GM12878 (cell line): ENCODE measurements around the gene FBXO17. TPM values are rescaled to one million over a fixed set of nuclear protein-coding genes. Genes with fewer than 3 reads are reported as not detected.

Experiments
- ATAC-seq: fragments of 200-7000 bp; cut with Tn5 transposase; 3 replicates; pipeline ENCODE4 v1.9.1; 2020; ENCODE audit warnings: mild to moderate bottlenecking, moderate library complexity
- BruUV-seq: library from RNA; stranded (reverse); fragments of 400-500 nt; replicated peaks from 2 replicates; lab custom pipeline; 2021; lab: Mats Ljungman, UMichigan
- CTCF ChIA-PET: fragments of 300-600 bp; sonication (Branson Sonifier 250); formaldehyde crosslinking; extraction: SDS; loops from one replicate; lab custom pipeline; 2021; ENCODE audit warnings: inconsistent platforms; lab: Yijun Ruan, JAX
- POLR2A ChIA-PET: fragments of 350-600 bp; formaldehyde crosslinking; extraction: SDS; loops from one replicate; lab custom pipeline; 2021; ENCODE audit warnings: inconsistent platforms; lab: Charles Lee
- RAD21 ChIA-PET: fragments of 300-600 bp; sonication (Branson Sonifier 250); formaldehyde crosslinking; loops from one replicate; lab custom pipeline; 2023; ENCODE audit warnings: antibody characterized with exemption; ENCODE audit not compliant: unreplicated experiment; lab: Charles Lee
- SMC1A ChIA-PET: fragments of 300-600 bp; sonication (Branson Sonifier 250); formaldehyde crosslinking; loops from one replicate; lab custom pipeline; 2023; ENCODE audit not compliant: unreplicated experiment, uncharacterized antibody; lab: Charles Lee
- DNase-seq: peaks from one replicate; pipeline ENCODE4 v3.0.0-alpha.2; 2011; ENCODE audit warnings: low read depth, low spot score
- FAIRE-seq: peaks from 3 replicates; lab custom pipeline; 2011; peaks lifted over from hg19 to GRCh38; lab: Jason Lieb, UNC
- H2AFZ ChIP-seq: 2 replicates; pipeline ENCODE4 v1.6.0; 2011; ENCODE audit warnings: low read depth, low read length, control low read depth; ENCODE audit not compliant: control insufficient read depth
- H3K27ac ChIP-seq: 2 replicates; pipeline ENCODE4 v1.5.1; 2011; ENCODE audit warnings: control low read depth; ENCODE audit not compliant: control insufficient read depth, insufficient read depth
- H3K27me3 ChIP-seq, 2 experiments: replicated peaks in 1 of 2; 2 replicates each; pipeline versions ENCODE4 v1.6.0 to v1.6.1; 2011; ENCODE audit warnings: low read length in 1 of 2; ENCODE audit not compliant: control insufficient read depth in 2 of 2, insufficient read depth in 2 of 2
- H3K36me3 ChIP-seq, 2 experiments: 2 replicates each; pipeline ENCODE4 v1.5.1; 2011; ENCODE audit warnings: low read length in 1 of 2; ENCODE audit not compliant: control insufficient read depth in 2 of 2, insufficient read depth in 2 of 2
- H3K4me1 ChIP-seq: 2 replicates; pipeline ENCODE4 v1.6.1; 2011; ENCODE audit warnings: mild to moderate bottlenecking, low read length, moderate library complexity, mixed read lengths; ENCODE audit not compliant: control insufficient read depth, insufficient read depth
- H3K4me2 ChIP-seq: 2 replicates; pipeline ENCODE4 v1.6.0; 2011; ENCODE audit warnings: control low read depth; ENCODE audit not compliant: control insufficient read depth, insufficient read depth
- H3K4me3 ChIP-seq: fragments of 200-600 bp; sonication (generic); 2 replicates; pipeline ENCODE4 v1.5.1; 2016
- H3K79me2 ChIP-seq: 2 replicates; pipeline ENCODE4 v1.6.0; 2011; ENCODE audit warnings: low read length; ENCODE audit not compliant: control insufficient read depth, insufficient read depth
- H3K9ac ChIP-seq: 2 replicates; pipeline ENCODE4 v1.8.0; 2011; ENCODE audit warnings: low read length, control low read depth, mixed read lengths; ENCODE audit not compliant: control insufficient read depth, insufficient read depth
- H3K9me3 ChIP-seq: replicated peaks from 3 replicates; pipeline ENCODE4 v1.5.1; 2011; ENCODE audit warnings: mild to moderate bottlenecking, low read length; ENCODE audit not compliant: control insufficient read depth, insufficient read depth
- H4K20me1 ChIP-seq: 2 replicates; pipeline ENCODE4 v1.6.0; 2011; ENCODE audit not compliant: control insufficient read depth, insufficient read depth
- ASH2L ChIP-seq: fragments of 300-600, 200-600 bp; sonication (generic); IDR thresholded peaks from 2 replicates; pipeline ENCODE4 v1.6.1; 2017; ENCODE audit warnings: low read depth, mild to moderate bottlenecking, borderline replicate concordance
- CHD2 ChIP-seq: IDR thresholded peaks from 2 replicates; pipeline ENCODE4 v1.6.1; 2011; ENCODE audit warnings: low read depth, low read length, improper control_type of control experiment, borderline replicate concordance
- CHD4 ChIP-seq: fragments of 200-600 bp; sonication (generic); IDR thresholded peaks from 2 replicates; pipeline ENCODE4 v1.6.1; 2016; ENCODE audit warnings: mild to moderate bottlenecking
- EGR1 ChIP-seq, 2 experiments: IDR thresholded peaks; 1 replicate in 1 of 2; 2 replicates in 1 of 2; pipeline ENCODE4 v1.6.1; 2011 to 2012; ENCODE audit warnings: low read depth in 2 of 2, low read length in 2 of 2, borderline replicate concordance in 1 of 2, mild to moderate bottlenecking in 1 of 2, moderate library complexity in 1 of 2
- FOS ChIP-seq: IDR thresholded peaks from 3 replicates; pipeline ENCODE4 v1.6.1; 2011; ENCODE audit warnings: borderline replicate concordance; ENCODE audit not compliant: insufficient read length; ENCODE audit errors: extremely low read depth
- MAX ChIP-seq: IDR thresholded peaks from 2 replicates; pipeline ENCODE4 v1.6.1; 2012; ENCODE audit warnings: low read depth, low read length, improper control_type of control experiment
- MYB ChIP-seq: fragments of 150-350 bp; IDR thresholded peaks from 2 replicates; pipeline ENCODE4 v1.6.1; 2014; ENCODE audit warnings: mild to moderate bottlenecking, low read depth, low read length, borderline replicate concordance
- MYC ChIP-seq: IDR thresholded peaks from 2 replicates; pipeline ENCODE4 v1.6.1; 2011; ENCODE audit warnings: mild to moderate bottlenecking, low read length, moderate library complexity, inconsistent platforms; ENCODE audit not compliant: insufficient read depth, insufficient replicate concordance, insufficient read length, severe bottlenecking
- NBN ChIP-seq: fragments of 450-650 bp; IDR thresholded peaks from 2 replicates; pipeline ENCODE4 v1.6.1; 2016
- NFIC ChIP-seq: IDR thresholded peaks from 2 replicates; pipeline ENCODE4 v1.6.1; 2012; ENCODE audit warnings: low read depth, mild to moderate bottlenecking, inconsistent platforms, low read length, moderate library complexity
- NFXL1 ChIP-seq: fragments of 450-650 bp; IDR thresholded peaks from 2 replicates; pipeline ENCODE4 v1.6.1; 2017; ENCODE audit warnings: antibody characterized with exemption, mild to moderate bottlenecking, borderline replicate concordance
- RUNX3 ChIP-seq: IDR thresholded peaks from 2 replicates; pipeline ENCODE4 v1.6.1; 2012; ENCODE audit warnings: low read length, inconsistent platforms
- SMAD5 ChIP-seq: IDR thresholded peaks from 2 replicates; pipeline ENCODE4 v1.6.1; 2016; ENCODE audit warnings: antibody characterized with exemption, low read depth
- WGBS: methylation state at CpG from one replicate; pipeline ENCODE4 v1.1.6; 2016; ENCODE audit warnings: low lambda C conversion rate; ENCODE audit not compliant: insufficient replicate concordance, insufficient coverage; ENCODE audit errors: missing lambda C conversion rate; 5-methylcytosine and 5-hydroxymethylcytosine counted together
- in situ Hi-C: fragments of 300-500 bp; cut with MboI; formaldehyde crosslinking; loops from 9 replicates; pipeline ENCODE4 v1.14.3; 2018; ENCODE audit warnings: mixed read lengths
- intact Hi-C: fragments of 100-400 bp; cut with micrococcal nuclease; formaldehyde crosslinking; loops from one replicate; pipeline ENCODE4 v1.14.2; 2022; ENCODE audit not compliant: unreplicated experiment
- polyA plus RNA-seq, 11 experiments: library from polyadenylated mRNA; depleted of rRNA in 4 of 11; unstranded in 6 of 11; stranded (reverse) in 5 of 11; fragments of >200 nt; fragmentation: Nextera tagmentation in 4 of 11; fragmentation: Illumina TruSeq in 1 of 11; extraction: Ambion mirVana in 4 of 11; extraction: Trizol in 1 of 11; gene quantifications; 1 replicate in 1 of 11; 2 replicates in 10 of 11; pipeline versions ENCODE4 v1.2.1 to v1.2.3, GENCODE V29; 2011 to 2016; ENCODE audit warnings: inconsistent platforms in 2 of 11, missing spikeins in 2 of 11, low read depth in 1 of 11
- total RNA-seq, 4 experiments: library from RNA; depleted of rRNA in 3 of 4; stranded (reverse); fragments of >200 nt in 3 of 4; fragmentation: Illumina TruSeq in 1 of 4; extraction: Trizol in 1 of 4; gene quantifications; 2 replicates each; pipeline versions ENCODE4 v1.2.1 to v1.2.3, GENCODE V29; 2013 to 2021
- TF ChIP-seq, protein P1 (sequence below): fragments of 450-650 bp; IDR thresholded peaks from 2 replicates; pipeline ENCODE4 v1.6.1; 2016; ENCODE audit warnings: mild to moderate bottlenecking, moderate library complexity, borderline replicate concordance
- TF ChIP-seq, protein P2 (sequence below): fragments of 150-350 bp; IDR thresholded peaks from 2 replicates; pipeline ENCODE4 v1.6.1; 2014; ENCODE audit warnings: mild to moderate bottlenecking, low read depth, low read length

The FBXO17 gene
- total and polyA plus RNA-seq, 10 of the 15 experiments (the other 5 are each of a cell fraction or from before 2014, with no cell fraction given) = 2.2 to 11.1 (median 5.3) TPM

GRCh38 chr19:38977445-38978325 is 2.1 kb upstream of the FBXO17 start:
- ChIA-PET SMC1A (interaction anchor here (0.6 to 4.2 kb wide), 13 partner anchors 10 to 555 kb away, joined by 3 to 20 read pairs (median 6); no protein-coding TSS in a partner anchor), CTCF (interaction anchor here (0.6 to 4.0 kb wide), 24 partner anchors 10 to 1458 kb away, joined by 3 to 28 read pairs (median 4); partner anchors contain the start of genes MRPS12 and SARS2), RAD21 (interaction anchor here (0.6 to 3.9 kb wide), 7 partner anchors 9 to 176 kb away, joined by 3 to 27 read pairs (median 4); partner anchors contain the start of gene FBXO27), POLR2A (interaction anchor here (0.6 to 2.6 kb wide), 8 partner anchors 11 to 52 kb away, joined by 3 to 15 read pairs (median 4); no protein-coding TSS in a partner anchor)
- FAIRE-seq = peak; percentile 99
- H3K9ac ChIP-seq = no peak overlapping the region; the same call in 1 of the 2 replicates
- no TSS peak for BruUV-seq
- peak overlapping the region; percentile 78 for H3K27ac ChIP-seq
- intact Hi-C loops = loop anchor here (1.0 to 10.0 kb wide), 3 partner anchors 29 to 427 kb away; partner anchors contain the start of gene ZFP36
- in situ Hi-C loops = no loop called here
- H3K79me2 ChIP-seq = no peaks in the 10 kb centered on the region
- no peak overlapping the region for H3K4me3 ChIP-seq
- H3K4me2 ChIP-seq = peak overlapping the region; percentile 11
- H4K20me1 ChIP-seq = no peaks in the 10 kb centered on the region
- DNase-seq = peak; percentile 80
- H3K9me3 ChIP-seq = peaks cover 2% of the 10 kb centered on the region; the same call in 2 of the 3 replicates
- no peaks in the 10 kb centered on the region for H3K36me3 ChIP-seq
- peak; percentile 93 for ATAC-seq
- H3K4me1 ChIP-seq = peaks cover 21% of the 10 kb centered on the region
- no peak overlapping the region; the same call in 1 of the 2 replicates for H2AFZ ChIP-seq
- H3K27me3 ChIP-seq = peaks cover 0 to 3% of the 10 kb centered on the region in 2 experiments; a peak in 2 of 4 replicates
- WGBS = 13% methylated on average over 15 of the region's 15 CpGs
- TF ChIP-seq FOS (no peak), NFIC (peak; percentile 94), RUNX3 (peak; percentile 94), CHD4 (no peak), EGR1 (IDR thresholded peaks at IDR 0.05; ENCODE audit: borderline replicate concordance in 1 of 2, low read depth in 2 of 2, low read length in 2 of 2) (peak in 1 of 2 experiments; percentile 37; a peak in 1 of 3 replicates), ASH2L (no peak), MYC (no peak), NBN (peak; percentile 67; the same call in 1 of the 2 replicates), MYB (no peak), CHD2 (no peak), MAX (no peak), SMAD5 (no peak), NFXL1 (no peak)
- TF ChIP-seq, protein P1, sequence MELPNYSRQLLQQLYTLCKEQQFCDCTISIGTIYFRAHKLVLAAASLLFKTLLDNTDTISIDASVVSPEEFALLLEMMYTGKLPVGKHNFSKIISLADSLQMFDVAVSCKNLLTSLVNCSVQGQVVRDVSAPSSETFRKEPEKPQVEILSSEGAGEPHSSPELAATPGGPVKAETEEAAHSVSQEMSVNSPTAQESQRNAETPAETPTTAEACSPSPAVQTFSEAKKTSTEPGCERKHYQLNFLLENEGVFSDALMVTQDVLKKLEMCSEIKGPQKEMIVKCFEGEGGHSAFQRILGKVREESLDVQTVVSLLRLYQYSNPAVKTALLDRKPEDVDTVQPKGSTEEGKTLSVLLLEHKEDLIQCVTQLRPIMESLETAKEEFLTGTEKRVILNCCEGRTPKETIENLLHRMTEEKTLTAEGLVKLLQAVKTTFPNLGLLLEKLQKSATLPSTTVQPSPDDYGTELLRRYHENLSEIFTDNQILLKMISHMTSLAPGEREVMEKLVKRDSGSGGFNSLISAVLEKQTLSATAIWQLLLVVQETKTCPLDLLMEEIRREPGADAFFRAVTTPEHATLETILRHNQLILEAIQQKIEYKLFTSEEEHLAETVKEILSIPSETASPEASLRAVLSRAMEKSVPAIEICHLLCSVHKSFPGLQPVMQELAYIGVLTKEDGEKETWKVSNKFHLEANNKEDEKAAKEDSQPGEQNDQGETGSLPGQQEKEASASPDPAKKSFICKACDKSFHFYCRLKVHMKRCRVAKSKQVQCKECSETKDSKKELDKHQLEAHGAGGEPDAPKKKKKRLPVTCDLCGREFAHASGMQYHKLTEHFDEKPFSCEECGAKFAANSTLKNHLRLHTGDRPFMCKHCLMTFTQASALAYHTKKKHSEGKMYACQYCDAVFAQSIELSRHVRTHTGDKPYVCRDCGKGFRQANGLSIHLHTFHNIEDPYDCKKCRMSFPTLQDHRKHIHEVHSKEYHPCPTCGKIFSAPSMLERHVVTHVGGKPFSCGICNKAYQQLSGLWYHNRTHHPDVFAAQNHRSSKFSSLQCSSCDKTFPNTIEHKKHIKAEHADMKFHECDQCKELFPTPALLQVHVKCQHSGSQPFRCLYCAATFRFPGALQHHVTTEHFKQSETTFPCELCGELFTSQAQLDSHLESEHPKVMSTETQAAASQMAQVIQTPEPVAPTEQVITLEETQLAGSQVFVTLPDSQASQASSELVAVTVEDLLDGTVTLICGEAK = no peak
- TF ChIP-seq, protein P2, sequence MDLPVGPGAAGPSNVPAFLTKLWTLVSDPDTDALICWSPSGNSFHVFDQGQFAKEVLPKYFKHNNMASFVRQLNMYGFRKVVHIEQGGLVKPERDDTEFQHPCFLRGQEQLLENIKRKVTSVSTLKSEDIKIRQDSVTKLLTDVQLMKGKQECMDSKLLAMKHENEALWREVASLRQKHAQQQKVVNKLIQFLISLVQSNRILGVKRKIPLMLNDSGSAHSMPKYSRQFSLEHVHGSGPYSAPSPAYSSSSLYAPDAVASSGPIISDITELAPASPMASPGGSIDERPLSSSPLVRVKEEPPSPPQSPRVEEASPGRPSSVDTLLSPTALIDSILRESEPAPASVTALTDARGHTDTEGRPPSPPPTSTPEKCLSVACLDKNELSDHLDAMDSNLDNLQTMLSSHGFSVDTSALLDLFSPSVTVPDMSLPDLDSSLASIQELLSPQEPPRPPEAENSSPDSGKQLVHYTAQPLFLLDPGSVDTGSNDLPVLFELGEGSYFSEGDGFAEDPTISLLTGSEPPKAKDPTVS = no peak
